HG03066 (cell line): Measurements from ENCODE around the gene TECPR2.

Experiments used
- ATAC-seq: cut with Tn5 transposase; IDR thresholded peaks from one replicate; pipeline ENCODE4 v1.9.1; 2021; ENCODE audit warnings: low read depth; ENCODE audit not compliant: unreplicated experiment

TECPR2 gene

DNA sequence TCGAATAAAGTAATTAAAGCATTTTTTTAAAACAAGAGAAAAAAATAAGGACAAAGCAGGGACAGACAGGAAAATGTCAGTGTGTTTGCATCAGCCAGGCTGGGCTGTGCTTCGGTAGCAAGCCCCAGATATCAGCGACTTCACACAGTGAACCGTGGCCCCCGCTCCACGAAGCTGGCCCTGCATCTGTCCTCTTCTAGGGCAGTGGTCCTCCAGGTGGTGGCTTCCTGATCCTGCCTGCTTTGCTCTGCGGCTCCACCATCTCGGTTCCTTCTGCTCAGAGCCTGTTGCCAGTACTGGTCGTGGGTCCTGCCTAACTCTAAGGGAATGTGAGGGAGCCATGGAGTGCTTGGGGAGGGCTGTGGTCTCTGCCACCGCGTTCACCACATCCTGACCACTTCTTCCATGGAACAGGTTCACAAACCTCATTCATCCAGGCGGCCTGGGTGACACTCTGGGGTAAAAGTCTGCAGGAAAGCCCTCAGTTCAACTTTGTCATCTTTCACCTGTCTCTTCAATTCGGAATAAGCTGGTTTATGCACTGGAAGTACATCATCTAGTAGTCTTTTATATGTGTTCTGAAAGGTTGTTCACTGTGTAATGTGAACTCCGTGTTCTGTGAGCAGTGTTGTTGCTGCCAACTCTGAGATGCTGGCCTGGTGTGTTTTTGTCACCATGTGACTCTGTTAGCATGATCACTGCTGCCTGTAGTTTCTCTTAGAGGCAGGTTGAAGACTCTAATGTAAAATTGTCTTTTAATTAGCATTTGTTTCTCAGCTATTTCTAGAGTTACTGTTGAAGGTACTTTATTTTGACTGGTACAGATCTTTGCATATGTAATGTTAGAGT, 99.0 kb downstream of the TECPR2 start:
- no peak for ATAC-seq

DNA sequence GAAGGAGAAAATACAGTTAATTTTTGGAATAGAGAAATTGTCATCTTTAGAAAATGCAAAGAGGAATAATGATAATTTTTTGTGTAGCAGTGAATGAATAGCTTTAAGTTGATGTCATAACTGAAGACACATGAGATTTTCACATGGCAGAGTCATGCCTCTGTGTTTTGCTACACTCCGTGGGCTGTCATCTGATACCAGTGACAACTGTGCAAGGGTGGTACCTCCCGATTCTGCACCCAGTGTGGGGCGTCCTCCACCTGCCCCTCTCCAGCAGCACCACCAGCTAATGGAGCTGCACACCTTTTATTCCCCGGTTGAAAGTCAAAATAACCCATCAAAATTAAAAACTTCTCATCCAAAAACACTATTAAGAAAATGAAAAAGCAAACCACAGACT, 99.7 kb downstream of the TECPR2 start:
- no peak for ATAC-seq

DNA sequence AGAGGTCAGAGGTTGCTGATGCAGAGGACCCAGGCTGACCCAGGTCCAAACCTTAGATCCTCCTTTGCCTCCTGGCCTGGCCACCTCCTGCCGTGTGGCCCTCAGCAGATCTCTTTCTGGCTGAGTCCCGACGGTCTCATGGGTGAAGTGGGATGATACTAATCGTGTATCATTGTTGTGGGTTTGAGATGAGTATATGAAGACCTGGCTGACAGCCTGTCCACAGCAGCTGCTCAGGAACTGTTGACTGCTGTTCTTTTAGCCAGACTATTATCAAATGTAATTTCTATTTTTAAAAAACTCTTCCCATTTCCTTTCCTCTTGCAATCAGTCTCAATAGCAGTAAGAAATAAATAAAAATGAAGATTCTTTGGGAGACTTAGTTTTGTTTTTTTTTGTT, 101.3 kb downstream of the TECPR2 start:
- ATAC-seq = no peak

DNA sequence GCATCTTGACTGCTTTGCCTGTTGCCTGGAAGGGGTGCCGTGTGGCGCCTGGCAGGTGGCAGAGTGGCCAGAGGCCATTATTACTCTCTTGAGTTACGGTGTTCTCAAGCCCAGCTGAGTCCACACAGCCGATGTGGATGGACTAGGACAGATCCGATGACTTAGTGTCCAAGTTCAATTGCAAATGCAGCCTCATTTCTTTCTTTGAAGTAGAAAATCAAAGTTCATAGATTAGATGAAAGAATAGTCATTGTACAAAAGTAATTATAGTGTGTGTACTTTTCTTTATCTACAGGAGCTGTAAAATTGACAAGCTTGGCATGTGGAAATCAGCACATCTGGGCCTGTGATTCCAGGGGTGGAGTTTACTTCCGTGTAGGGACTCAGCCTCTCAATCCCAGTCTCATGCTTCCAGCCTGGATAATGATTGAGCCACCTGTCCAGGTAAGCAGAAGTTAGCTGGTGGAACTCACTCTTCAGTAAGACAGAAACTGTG, 102.2 kb downstream of the TECPR2 start:
- no peak for ATAC-seq

DNA sequence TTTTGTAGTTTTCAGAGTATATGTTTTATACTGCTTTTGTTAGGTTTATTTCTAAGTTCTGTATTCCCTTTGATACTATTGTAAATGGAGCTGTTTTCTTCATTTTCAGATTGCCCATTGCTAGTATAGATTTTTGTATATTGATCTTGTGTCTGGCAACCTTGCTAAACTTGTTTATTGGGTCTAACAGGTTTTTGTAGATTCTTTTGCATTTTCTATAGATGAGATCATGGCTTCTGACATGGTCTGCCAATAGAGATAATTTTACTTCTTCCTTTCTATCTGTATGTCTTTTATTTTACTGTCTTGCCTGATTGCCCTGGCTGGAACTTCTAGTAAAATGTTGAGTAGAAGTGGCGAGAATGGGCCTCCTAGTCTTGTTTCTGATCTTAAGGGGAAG, 106.5 kb downstream of the TECPR2 start:
- no peak for ATAC-seq

DNA sequence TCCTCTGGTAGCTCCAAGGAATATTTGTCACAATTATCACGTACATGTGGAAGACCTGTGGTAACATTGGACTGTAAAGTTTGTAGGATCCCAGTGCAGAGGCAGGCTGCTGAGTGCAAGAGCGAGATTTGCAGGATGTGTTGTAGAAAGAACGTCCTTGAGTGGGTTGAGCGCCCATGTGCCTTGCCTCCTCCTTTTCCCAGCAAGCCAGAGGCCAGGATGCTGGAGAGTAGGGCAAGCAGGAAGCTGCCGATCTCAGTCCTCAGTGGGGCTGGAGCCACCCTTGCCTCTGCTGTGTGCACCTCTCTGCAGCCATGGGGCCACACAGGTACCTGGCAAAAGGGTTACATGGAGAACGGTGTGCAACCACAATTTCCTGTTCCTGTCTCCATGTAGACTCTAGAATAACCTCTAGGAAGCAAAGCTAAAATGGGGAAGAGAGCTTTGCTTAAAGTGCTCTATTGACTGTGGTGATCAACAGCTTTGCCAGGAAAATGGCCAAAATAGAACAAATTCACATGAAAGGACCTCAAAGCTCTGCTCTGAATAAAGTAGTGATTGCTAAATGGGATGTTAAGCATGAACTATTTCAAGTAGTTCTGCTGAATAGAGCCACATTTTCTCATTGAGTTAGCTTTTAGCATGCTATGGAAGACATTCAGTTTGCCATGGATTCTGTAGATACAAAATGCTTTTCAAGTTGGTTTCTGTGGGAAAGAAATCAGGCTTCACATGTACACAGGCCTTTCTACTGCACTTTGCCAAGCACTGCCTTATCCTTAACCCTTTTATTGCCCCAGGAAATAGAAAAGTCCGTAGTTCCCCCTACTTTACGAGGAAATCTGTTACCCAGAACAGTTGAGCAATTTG, 109.4 kb downstream of the TECPR2 start:
- ATAC-seq = no peak

DNA sequence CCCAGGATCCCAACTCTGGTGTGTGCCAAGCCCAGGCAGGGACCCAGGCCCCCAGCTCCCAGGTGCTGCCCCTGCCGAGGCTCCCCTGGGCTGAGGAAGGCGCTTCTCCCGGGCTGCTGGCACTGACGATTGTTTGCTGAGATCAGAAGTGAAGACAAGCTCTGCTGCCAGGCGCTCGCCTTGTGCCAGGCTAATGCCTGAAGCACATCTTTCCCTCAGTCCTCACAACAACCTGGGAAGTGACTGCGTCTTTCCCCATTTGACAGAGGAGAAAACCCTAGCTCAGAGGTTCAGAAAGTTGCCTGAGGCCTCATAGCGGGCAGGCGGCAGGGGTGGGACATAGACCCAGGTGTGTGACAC, 110.0 kb downstream of the TECPR2 start:
- no peak for ATAC-seq

DNA sequence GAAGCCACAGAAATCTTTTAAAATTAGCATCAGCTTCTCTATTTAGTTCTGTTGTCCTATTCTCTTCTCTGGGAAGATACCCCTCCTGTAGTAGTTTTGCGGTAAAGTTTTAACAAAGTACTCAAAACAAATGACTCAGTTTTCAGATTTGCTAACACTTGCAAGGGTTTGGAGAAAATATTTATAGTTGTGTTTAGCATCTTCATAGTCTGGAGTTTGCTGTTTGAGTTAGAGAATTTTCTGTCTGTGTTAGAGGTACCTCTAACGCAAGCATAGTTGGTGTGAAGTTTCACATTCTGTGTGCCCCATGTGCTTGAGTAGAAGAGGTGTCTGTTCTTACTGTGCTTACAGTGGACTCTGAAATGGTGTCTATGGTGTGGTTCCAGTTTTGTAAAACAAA, 110.8 kb downstream of the TECPR2 start:
- no peak for ATAC-seq

DNA sequence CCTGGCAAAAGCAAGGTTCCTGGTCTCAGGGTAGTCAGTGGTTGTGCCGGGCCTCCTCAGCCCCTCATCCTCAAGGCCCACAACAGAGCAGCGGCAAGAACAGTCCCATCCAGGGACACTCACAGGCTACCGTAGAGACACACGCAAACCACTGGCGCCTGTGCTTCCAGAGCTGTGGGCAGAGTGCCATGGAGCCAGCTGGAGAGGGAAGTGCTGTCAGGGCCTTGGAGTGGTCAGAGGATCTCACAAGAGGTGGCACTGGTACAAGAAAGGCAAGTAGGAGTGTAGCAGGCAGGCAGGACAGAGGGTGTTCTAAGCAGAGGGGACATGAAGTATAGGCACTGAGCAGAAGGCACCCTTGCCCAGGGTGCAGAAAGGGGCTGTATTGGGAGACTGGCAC, 112.2 kb downstream of the TECPR2 start:
- no peak for ATAC-seq

DNA sequence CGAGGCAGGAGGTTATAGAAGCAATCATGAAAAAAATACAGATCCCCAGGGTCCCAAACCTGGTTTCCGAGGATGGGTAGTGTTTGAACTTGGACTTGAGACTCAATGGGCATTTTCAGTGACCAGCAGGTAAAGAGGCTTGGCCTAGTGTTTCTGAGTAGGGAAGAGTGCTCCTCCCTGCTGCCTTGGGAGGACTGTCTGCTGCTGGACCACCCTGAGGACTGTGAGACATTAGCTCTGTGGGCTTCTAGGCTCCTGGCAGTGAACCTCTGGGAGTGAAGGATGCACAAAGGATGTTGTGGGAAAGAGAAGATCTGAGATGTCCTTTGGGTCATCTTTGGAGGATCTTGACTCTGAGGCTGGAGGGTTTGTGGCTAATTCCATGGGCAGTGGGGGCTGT, 116.4 kb downstream of the TECPR2 start:
- ATAC-seq = no peak

DNA sequence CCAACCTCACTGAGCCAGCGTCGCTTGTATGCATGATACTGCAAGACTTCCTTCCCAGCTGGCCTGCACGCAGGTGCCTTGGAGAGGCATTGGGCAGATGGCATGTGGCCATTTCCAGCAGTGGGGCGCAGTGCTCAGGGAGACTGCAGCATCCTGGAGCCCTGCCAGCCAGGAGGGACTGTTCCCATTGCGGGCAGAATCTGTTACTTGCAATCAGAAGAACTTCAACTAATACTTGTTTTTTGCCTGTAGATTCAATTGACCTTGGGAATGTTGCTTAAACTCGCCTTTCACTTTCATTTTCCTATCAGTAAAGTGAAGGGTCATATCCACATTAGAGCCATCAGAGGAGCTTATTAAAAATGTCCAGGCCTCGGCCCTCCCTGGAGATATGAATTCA, 117.0 kb downstream of the TECPR2 start:
- ATAC-seq = no peak

- ATAC-seq = no peak
Observed at GRCh38 chr14:102481371-102481770, 118.6 kb downstream of the TECPR2 start.

- ATAC-seq = no peak
Observed at GRCh38 chr14:102481791-102482238, 119.1 kb downstream of the TECPR2 start.

DNA sequence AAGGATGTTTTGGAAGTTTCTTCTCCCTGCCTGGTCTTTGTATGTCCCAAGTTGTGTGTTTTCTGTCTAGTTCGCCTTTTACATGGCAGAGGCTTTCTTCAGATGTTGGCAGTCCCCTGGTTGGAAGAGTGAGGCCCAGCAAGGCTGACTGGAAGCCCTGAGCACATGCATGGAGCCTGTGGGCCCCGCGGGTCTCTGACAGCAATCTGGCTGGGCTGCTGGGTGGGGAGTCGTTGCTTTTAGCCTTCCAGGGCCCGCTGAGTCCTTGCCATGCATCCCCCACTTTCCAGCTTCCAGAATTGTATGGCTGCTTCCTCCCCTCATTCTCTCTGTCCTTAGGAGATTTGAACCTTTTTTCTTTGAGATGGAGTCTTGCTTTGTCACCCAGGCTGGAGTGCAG, 121.6 kb downstream of the TECPR2 start:
- ATAC-seq = no peak

GRCh38 chr14:102485693-102486512, 123.2 kb downstream of the TECPR2 start:
- no peak for ATAC-seq

- no peak for ATAC-seq
Observed at GRCh38 chr14:102486513-102487203, 123.9 kb downstream of the TECPR2 start.

DNA sequence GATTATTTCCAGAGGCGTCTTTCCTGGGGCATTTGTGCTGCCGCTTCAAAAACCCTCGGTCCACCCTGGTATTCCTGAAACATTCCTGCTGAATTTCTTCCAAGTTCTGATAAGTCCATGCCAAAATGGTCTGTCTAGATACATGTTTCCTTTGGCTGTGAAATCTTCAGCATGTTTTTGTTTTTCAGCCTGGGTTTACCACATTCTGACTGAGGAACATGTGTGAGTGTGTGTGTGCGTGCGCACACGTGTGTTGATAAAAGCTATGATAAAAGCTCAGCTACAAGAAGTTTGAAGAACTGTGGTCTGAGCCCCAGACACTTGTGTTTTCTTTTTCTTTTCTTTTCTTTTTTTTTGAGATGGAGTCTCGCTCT, 124.5 kb downstream of the TECPR2 start:
- no peak for ATAC-seq

- ATAC-seq = no peak
Observed at GRCh38 chr14:102490456-102490855, 127.7 kb downstream of the TECPR2 start.

DNA sequence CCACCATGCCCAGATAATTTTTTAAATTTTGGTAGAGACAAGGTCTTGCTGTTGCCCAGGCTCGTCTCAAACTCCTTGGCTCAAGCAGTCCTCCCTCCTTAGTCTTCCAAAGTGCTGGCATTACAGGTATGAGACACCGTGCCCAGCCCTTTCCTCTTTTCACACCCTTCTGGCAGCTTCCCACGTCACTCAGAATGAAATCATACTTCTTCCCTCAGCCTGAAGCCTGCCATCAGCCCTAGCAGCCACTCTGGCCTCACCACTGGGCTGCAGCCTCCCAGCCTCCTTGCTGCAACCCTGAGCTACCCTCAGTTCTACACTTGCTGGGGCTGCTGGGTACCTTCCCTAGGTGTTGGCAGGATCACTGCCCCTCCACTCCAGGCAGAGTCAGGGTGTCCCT, 128.6 kb downstream of the TECPR2 start:
- no peak for ATAC-seq
